HEK293 (cell line): Measurements from ENCODE around the gene ZNF335.

ENCODE experiments used
- CTCF ChIA-PET: fragments of 350-600 bp; formaldehyde crosslinking; extraction: SDS; loops from one replicate; lab custom pipeline; 2021; ENCODE audit warnings: antibody characterized with exemption; lab: Yijun Ruan, JAX
- POLR2A ChIA-PET: fragments of 300-600 bp; formaldehyde crosslinking; extraction: SDS; loops from one replicate; lab custom pipeline; 2020; ENCODE audit warnings: antibody characterized with exemption, inconsistent platforms; lab: Yijun Ruan, JAX
- H3K27ac ChIP-seq: fragments of 200-500 bp; sonication (Bioruptor generic); 2 replicates; pipeline ENCODE4 v1.5.1; 2014; ENCODE audit warnings: low read depth, low read length, control low read depth, inconsistent platforms; ENCODE audit errors: extremely low read depth
- H3K36me3 ChIP-seq, 2 experiments: fragments of 200-500 bp in 1 of 2; sonication (Bioruptor generic) in 1 of 2; 1 replicate in 1 of 2; 2 replicates in 1 of 2; pipeline ENCODE4 v1.5.1; 2014 to 2017; ENCODE audit warnings: inconsistent platforms in 2 of 2, low read length in 2 of 2; ENCODE audit not compliant: control insufficient read depth in 2 of 2, insufficient read depth in 1 of 2
- H3K4me1 ChIP-seq: fragments of 200-500 bp; sonication (Bioruptor generic); 2 replicates; pipeline ENCODE4 v1.5.1; 2014; ENCODE audit warnings: mild to moderate bottlenecking, low read length, inconsistent platforms; ENCODE audit not compliant: control insufficient read depth, insufficient read depth
- H3K4me3 ChIP-seq: 2 replicates; pipeline ENCODE4 v1.5.1; 2011; ENCODE audit warnings: low read depth, mild to moderate bottlenecking, control low read depth, low read length, moderate library complexity
- H3K9me3 ChIP-seq: fragments of 200-500 bp; sonication (Bioruptor generic); 2 replicates; pipeline ENCODE4 v1.5.1; 2014; ENCODE audit warnings: low read depth, low read length, inconsistent platforms; ENCODE audit not compliant: control insufficient read depth, insufficient read depth
- AEBP2 ChIP-seq: fragments of 450-650 bp; formaldehyde crosslinking; IDR thresholded peaks from 2 replicates; pipeline ENCODE4 v1.5.1; 2016; ENCODE audit warnings: missing biosample characterization, missing genetic modification characterization, borderline replicate concordance
- BCL11A ChIP-seq: fragments of 450-650 bp; formaldehyde crosslinking; IDR thresholded peaks from 2 replicates; pipeline ENCODE4 v1.5.1; 2016; ENCODE audit warnings: low read depth, missing biosample characterization, missing genetic modification characterization
- GLIS1 ChIP-seq: fragments of 450-650 bp; formaldehyde crosslinking; IDR thresholded peaks from 2 replicates; pipeline ENCODE4 v1.5.1; 2016; ENCODE audit warnings: missing biosample characterization, missing genetic modification characterization
- MZF1 ChIP-seq: fragments of 450-650 bp; formaldehyde crosslinking; IDR thresholded peaks from 2 replicates; pipeline ENCODE4 v1.5.1; 2017; ENCODE audit warnings: missing biosample characterization, missing genetic modification characterization, borderline replicate concordance
- OSR2 ChIP-seq: fragments of 450-650 bp; formaldehyde crosslinking; IDR thresholded peaks from 2 replicates; pipeline ENCODE4 v1.5.1; 2016; ENCODE audit warnings: missing biosample characterization, missing genetic modification characterization
- REST ChIP-seq: fragments of 450-650 bp; formaldehyde crosslinking; IDR thresholded peaks from 2 replicates; pipeline ENCODE4 v1.5.1; 2016; ENCODE audit warnings: missing biosample characterization, missing genetic modification characterization
- WT1 ChIP-seq: fragments of 450-650 bp; formaldehyde crosslinking; IDR thresholded peaks from 2 replicates; pipeline ENCODE4 v1.5.1; 2016; ENCODE audit warnings: missing biosample characterization, missing genetic modification characterization
- ZBTB1 ChIP-seq: fragments of 450-650 bp; formaldehyde crosslinking; IDR thresholded peaks from 2 replicates; pipeline ENCODE4 v1.5.1; 2016; ENCODE audit warnings: missing biosample characterization, missing genetic modification characterization
- ZBTB10 ChIP-seq: fragments of 450-650 bp; formaldehyde crosslinking; IDR thresholded peaks from 2 replicates; pipeline ENCODE4 v1.5.1; 2016; ENCODE audit warnings: missing biosample characterization, missing genetic modification characterization
- ZBTB17 ChIP-seq: fragments of 450-650 bp; formaldehyde crosslinking; IDR thresholded peaks from 2 replicates; pipeline ENCODE4 v1.5.1; 2016; ENCODE audit warnings: missing biosample characterization, missing genetic modification characterization
- ZNF10 ChIP-seq: fragments of 450-650 bp; formaldehyde crosslinking; IDR thresholded peaks from 2 replicates; pipeline ENCODE4 v1.5.1; 2017; ENCODE audit warnings: missing biosample characterization, missing genetic modification characterization
- ZNF132 ChIP-seq: fragments of 450-650 bp; formaldehyde crosslinking; IDR thresholded peaks from 2 replicates; pipeline ENCODE4 v1.5.1; 2017; ENCODE audit warnings: missing biosample characterization, missing genetic modification characterization, borderline replicate concordance
- ZNF138 ChIP-seq: fragments of 450-650 bp; formaldehyde crosslinking; IDR thresholded peaks from 2 replicates; pipeline ENCODE4 v1.5.1; 2016; ENCODE audit warnings: missing biosample characterization, missing genetic modification characterization, borderline replicate concordance
- ZNF211 ChIP-seq: fragments of 450-650 bp; formaldehyde crosslinking; IDR thresholded peaks from 2 replicates; pipeline ENCODE4 v1.5.1; 2016; ENCODE audit warnings: low read depth, missing biosample characterization, missing genetic modification characterization
- ZNF335 ChIP-seq: fragments of 450-650 bp; formaldehyde crosslinking; conservative IDR thresholded peaks from 2 replicates; pipeline ENCODE4 v1.5.1; 2016; ENCODE audit warnings: missing biosample characterization, missing genetic modification characterization
- ZNF391 ChIP-seq: fragments of 450-650 bp; formaldehyde crosslinking; IDR thresholded peaks from 2 replicates; pipeline ENCODE4 v1.5.1; 2016; ENCODE audit warnings: low read depth, missing biosample characterization, missing genetic modification characterization, borderline replicate concordance
- ZNF398 ChIP-seq: fragments of 450-650 bp; formaldehyde crosslinking; IDR thresholded peaks from 2 replicates; pipeline ENCODE4 v1.5.1; 2017; ENCODE audit warnings: missing biosample characterization, missing genetic modification characterization
- ZNF404 ChIP-seq: fragments of 450-650 bp; formaldehyde crosslinking; IDR thresholded peaks from 2 replicates; pipeline ENCODE4 v1.5.1; 2017; ENCODE audit warnings: missing biosample characterization, missing genetic modification characterization
- ZNF416 ChIP-seq: fragments of 450-650 bp; formaldehyde crosslinking; IDR thresholded peaks from 2 replicates; pipeline ENCODE4 v1.5.1; 2016; ENCODE audit warnings: missing biosample characterization, missing genetic modification characterization
- ZNF488 ChIP-seq: fragments of 450-650 bp; formaldehyde crosslinking; IDR thresholded peaks from 2 replicates; pipeline ENCODE4 v1.5.1; 2016; ENCODE audit warnings: missing biosample characterization, missing genetic modification characterization
- ZNF549 ChIP-seq: fragments of 450-650 bp; IDR thresholded peaks from 2 replicates; pipeline ENCODE4 v1.5.1; 2018; ENCODE audit warnings: missing biosample characterization, missing genetic modification characterization, mild to moderate bottlenecking, inconsistent platforms, moderate library complexity
- ZNF555 ChIP-seq: fragments of 450-650 bp; formaldehyde crosslinking; conservative IDR thresholded peaks from 2 replicates; pipeline ENCODE4 v1.5.1; 2017; ENCODE audit warnings: missing biosample characterization, mild to moderate bottlenecking, missing genetic modification characterization, inconsistent platforms
- ZNF596 ChIP-seq: fragments of 450-650 bp; IDR thresholded peaks from 2 replicates; pipeline ENCODE4 v1.5.0; 2018; ENCODE audit warnings: missing biosample characterization, mild to moderate bottlenecking, missing genetic modification characterization, moderate library complexity
- ZNF626 ChIP-seq: fragments of 450-650 bp; sonication (Bioruptor Pico); formaldehyde crosslinking; IDR thresholded peaks from 2 replicates; pipeline ENCODE4 v1.5.1; 2018; ENCODE audit warnings: missing biosample characterization, missing genetic modification characterization, inconsistent platforms
- ZNF639 ChIP-seq: fragments of 450-650 bp; formaldehyde crosslinking; IDR thresholded peaks from 2 replicates; pipeline ENCODE4 v1.5.1; 2016; ENCODE audit warnings: missing biosample characterization, missing genetic modification characterization

Gene ZNF335

GRCh38 chr20:45940469-45940868 is 31.5 kb downstream of the ZNF335 start:
- Histone ChIP-seq H3K36me3 (peaks cover 6 to 67% of the 10 kb centered on the region in 2 experiments; a peak in 2 of 3 replicates), H3K4me3 (no peak overlapping the region), H3K9me3 (no peaks in the 10 kb centered on the region), H3K4me1 (peaks cover 9% of the 10 kb centered on the region), H3K27ac (no peak overlapping the region)
- TF ChIP-seq WT1 (tag by site-specific recombination) = no peak
- TF ChIP-seq BCL11A (tag by site-specific recombination) = no peak
- no peak for TF ChIP-seq ZNF132
- TF ChIP-seq MZF1 (tag by site-specific recombination) = no peak
- no peak for TF ChIP-seq ZNF488 (tag by site-specific recombination)
- TF ChIP-seq ZNF416 (tag by site-specific recombination) = no peak
- TF ChIP-seq ZNF555 (tag by site-specific recombination) = no peak
- TF ChIP-seq GLIS1 = no peak
- no peak for TF ChIP-seq ZBTB17 (tag by site-specific recombination)
- TF ChIP-seq ZNF404 (tag by site-specific recombination) = no peak
- TF ChIP-seq ZNF398 = no peak
- CTCF ChIA-PET = no interaction called here
- POLR2A ChIA-PET = no interaction called here

GRCh38 chr20:45940053-45940452 is 31.9 kb downstream of the ZNF335 start:
- POLR2A ChIA-PET = no interaction called here
- H3K4me1 ChIP-seq = peaks cover 9% of the 10 kb centered on the region
- H3K27ac ChIP-seq = no peak overlapping the region
- no peak overlapping the region for H3K4me3 ChIP-seq
- CTCF ChIA-PET = interaction anchor here (0.9 kb wide), 1 partner anchor 140 kb away, joined by 3 read pairs; no protein-coding TSS in a partner anchor
- H3K36me3 ChIP-seq = peaks cover 6 to 63% of the 10 kb centered on the region in 2 experiments; a peak in 2 of 3 replicates
- H3K9me3 ChIP-seq = no peaks in the 10 kb centered on the region
- TF ChIP-seq ZNF626 = no peak
- TF ChIP-seq ZNF10 = no peak
- no peak for TF ChIP-seq ZNF211
- no peak for TF ChIP-seq ZBTB1
- no peak for TF ChIP-seq ZNF335 (tag by site-specific recombination)
- no peak for TF ChIP-seq ZNF549
- TF ChIP-seq OSR2 (tag by site-specific recombination) = no peak
- TF ChIP-seq ZNF639 (tag by site-specific recombination) = no peak
- TF ChIP-seq REST (tag by site-specific recombination) = no peak
- TF ChIP-seq ZBTB10 (tag by site-specific recombination) = no peak
- no peak for TF ChIP-seq ZNF596
- TF ChIP-seq ZNF391 = no peak
- no peak for TF ChIP-seq ZNF138 (tag by site-specific recombination)
- TF ChIP-seq AEBP2 (tag by site-specific recombination) = no peak
